ENCODE measurements around the gene TMEM60. TPM values are rescaled to one million over a fixed set of nuclear protein-coding genes. Genes with fewer than 3 reads are reported as not detected.
A peak's percentile ranks its signal among the peaks of the same experiment; 100 is the strongest.
"Not testable (repeated sequence)": the region's sequence is repeated elsewhere in the genome, so short reads cannot be mapped to it uniquely, and the experiment has no call there.

TMEM60 gene, protein sequence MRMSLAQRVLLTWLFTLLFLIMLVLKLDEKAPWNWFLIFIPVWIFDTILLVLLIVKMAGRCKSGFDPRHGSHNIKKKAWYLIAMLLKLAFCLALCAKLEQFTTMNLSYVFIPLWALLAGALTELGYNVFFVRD
- 13.4 TPM for total RNA-seq
- long read RNA-seq, transcript TMEM60-201 (2 exons, 1,023 nt), result major isoform, 10 of 11 reads
- long read RNA-seq, partial matches to known transcripts, result 0 of 11 reads
- long read RNA-seq, other reads (novel, unspliced or antisense), result 1 of 11 reads

GRCh38 chr7:77798394-77799077, at the start of gene TMEM60, which contains the start of gene PHTF2:
TMEM60 (minus strand) TSS chr7:77798434; CDS start chr7:77794373, 4,061 bp downstream.
PHTF2 (plus strand) TSS chr7:77798773.
- DNase-seq (ENCODE audit: low spot score), result peak; percentile 99

DNA sequence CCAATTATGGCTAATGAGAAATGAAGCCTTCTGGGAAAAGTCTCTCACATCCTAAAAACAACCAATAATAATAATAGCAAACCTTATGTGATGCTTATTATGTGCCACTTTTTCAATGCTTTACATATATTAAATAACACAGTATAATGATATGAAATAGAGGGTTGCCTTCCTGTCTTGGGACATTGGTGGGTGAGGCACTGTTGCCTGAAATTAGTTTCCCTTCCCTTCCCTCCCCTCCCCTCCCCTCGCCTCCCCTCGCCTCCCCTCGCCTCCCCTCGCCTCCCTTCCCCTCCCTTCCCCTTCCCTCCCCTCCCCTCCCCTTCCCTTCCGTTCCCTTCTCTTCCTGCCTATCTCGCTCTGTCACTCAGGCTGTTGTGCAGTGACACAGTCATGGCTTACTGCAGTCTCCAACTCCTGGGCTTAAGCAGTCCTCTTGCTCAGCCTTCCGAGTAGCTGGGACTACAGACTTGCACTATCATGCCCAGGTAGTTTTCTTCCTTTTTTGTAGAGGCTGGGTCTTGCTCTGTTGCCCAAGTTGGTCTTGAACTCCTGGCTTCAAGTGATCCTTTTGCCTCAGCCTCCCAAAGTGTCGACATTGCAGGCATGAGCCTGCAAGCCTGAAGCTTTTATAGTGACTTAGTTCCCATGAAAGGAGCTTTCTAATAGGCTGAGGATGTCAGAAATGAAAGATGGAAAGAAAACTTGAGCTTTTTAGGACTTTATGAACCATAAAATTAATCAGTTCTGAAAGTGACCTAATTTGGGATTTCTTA, 48.3 kb upstream of the TMEM60 start:
- DNase-seq (ENCODE audit: low spot score), result no peak

DNA sequence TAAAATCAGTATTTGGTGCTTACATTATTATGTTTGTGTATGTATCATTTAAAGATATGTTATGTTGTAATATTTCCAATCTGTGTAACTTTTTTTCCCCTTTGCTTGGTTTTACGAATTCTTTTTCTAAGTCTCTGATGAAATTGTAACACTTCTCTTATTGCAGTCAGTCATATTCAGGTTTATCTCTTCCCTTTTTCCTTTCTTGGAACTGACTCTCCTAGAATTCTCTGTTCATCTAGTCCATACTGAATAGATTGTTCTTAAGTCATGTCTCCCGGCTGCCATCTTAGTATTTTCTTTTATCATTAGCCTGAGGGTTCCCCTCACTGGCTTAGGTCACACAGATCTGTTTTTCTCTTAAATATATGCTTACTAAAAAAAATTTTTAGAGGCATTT, 45.0 kb upstream of the TMEM60 start:
- DNase-seq (ENCODE audit: low spot score), result no peak

DNA sequence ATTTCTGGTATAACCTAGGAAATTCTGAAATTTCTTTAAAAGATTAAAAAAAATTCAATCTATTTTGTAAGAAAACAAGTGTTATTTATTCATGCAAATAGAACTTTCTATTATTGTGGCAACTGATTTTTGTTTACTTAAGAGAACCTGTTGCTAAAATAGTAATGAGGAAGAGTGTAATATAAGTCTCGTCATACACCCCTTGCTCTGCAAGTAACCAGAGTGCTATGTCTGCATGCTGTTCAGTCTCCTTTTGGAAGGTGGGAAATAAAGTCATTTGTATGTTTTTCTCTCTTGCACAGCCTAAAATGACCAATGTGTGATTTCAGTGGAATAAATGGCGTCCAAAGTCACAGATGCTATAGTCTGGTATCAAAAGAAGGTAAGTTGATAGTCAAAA, 41.7 kb upstream of the TMEM60 start:
- no peak for DNase-seq (ENCODE audit: low spot score)

DNA sequence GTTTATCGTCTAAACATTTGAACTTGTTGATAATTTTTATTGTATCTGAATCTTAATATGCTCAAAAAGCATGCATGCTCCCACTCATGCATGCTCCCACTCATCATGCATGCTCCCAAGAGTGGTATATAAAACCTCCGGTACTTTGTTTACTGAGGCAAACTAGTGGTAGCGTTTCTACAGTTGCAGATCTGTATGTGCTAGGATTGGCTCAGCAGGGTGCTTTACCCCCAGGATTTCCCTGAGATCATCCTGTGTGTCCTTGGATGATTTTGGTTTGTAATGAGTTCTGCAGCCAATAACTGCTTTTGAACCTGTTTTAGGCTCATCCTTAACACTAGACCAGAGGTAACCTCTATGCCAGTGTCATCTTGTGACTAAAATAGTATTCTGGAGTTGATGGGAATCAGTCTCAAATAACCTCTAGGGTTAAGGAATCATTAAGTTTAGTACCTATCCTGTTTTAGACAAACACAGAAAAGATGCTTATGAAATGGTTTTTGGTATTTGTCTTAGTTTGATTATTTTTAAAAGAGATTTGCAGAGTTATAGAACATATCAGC, 40.8 kb upstream of the TMEM60 start:
- no peak for DNase-seq (ENCODE audit: low spot score)

DNA sequence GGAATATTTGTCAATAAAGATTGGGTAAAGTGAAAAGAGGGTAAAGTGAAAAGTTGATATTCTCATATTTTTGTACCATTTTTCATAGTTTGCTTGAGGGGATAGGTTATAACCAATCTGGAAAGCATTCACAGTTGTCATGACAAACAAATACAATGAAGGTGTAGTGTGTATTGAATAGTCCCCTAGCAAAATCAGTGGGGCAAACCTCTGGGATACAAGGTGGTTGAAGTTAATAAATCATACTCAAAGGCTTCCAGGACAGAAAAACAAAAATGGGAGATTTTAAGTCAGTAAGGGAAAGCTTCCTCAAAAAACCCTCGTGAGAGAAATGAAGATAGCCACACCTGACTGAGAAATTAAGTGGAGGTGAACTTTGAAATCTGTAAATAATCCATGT, 39.7 kb upstream of the TMEM60 start:
- no peak for DNase-seq (ENCODE audit: low spot score)

DNA sequence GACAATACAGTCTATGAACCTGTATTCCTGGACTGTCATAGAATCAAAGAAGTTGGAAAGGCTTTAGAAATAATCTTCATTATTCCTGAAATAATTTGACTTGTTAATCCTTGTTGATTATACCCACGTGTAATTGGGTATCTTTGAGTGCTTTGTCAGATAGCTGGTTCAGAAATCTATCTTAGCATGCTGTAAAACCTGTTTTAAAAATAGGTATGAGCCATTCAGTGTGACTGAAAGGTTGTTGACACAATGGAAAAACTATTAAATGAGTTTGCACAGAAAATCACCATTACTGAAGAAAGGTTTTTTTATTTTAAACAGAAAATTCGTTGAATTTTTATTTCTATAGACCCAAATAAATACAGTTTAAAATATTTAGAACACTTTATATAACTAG, 39.0 kb upstream of the TMEM60 start:
- DNase-seq (ENCODE audit: low spot score), result no peak

DNA sequence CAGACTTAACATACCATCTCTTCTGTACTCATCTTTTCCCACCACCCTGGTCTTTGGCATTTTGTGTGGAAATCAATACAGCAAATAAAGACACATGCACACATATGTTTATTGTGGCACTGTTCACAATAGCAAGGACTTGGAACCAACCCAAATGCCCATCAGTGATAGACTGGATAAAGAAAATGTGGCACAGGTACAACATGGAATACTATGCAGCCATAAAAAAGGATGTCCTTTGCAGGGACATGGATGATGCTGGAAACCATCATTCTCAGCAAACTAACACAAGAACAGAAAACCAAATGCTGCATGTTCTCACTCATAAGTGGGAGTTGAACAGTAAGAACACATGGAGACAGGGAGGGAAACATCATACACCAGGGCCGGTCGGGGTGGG, 38.2 kb upstream of the TMEM60 start:
- DNase-seq (ENCODE audit: low spot score), result not testable (repeated sequence)

GRCh38 chr7:77833136-77833535, 34.9 kb upstream of the TMEM60 start:
- DNase-seq (ENCODE audit: low spot score), result no peak

- no peak for DNase-seq (ENCODE audit: low spot score)
Measured at GRCh38 chr7:77831953-77832352, 33.7 kb upstream of the TMEM60 start.

DNA sequence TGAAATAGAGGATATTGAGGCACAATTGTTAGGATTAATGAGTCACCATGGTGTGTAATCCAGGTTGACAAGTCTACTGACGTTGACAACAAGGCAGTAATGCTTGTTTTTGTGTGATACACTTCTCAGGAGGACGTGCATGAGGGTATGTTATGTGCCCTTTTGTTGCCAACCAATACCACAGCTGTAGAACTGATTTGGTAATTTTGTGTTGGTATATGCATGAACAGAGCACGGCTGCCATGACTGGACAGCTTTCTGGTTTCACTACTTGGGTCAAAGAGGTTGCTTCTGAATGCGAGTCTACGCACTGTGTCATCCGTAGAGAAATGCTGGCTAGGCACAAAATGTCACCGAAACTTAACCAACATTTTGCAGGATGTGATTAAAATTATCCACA, 33.2 kb upstream of the TMEM60 start:
- DNase-seq (ENCODE audit: low spot score), result no peak

- DNase-seq (ENCODE audit: low spot score), result no peak
Measured at GRCh38 chr7:77830649-77831355, 32.6 kb upstream of the TMEM60 start.

DNA sequence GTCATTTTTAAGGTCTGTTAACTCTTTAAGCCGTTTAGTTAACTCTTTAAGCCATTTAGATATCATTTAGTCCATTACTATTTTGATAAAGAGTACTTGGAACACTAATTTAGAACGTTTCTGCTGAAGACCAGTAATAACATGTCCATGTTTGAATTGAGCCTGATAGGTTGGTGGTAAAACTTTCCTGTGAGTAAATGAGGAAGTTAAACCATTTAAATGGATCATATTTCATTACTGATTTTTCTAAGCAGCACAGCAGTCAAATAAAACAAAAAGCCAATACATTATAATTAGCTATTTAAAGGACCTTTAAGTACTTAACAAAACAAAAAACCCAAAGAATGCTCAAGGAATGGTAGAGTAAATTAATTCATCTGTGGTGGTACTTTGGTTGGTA, 29.8 kb upstream of the TMEM60 start:
- no peak for DNase-seq (ENCODE audit: low spot score)

DNA sequence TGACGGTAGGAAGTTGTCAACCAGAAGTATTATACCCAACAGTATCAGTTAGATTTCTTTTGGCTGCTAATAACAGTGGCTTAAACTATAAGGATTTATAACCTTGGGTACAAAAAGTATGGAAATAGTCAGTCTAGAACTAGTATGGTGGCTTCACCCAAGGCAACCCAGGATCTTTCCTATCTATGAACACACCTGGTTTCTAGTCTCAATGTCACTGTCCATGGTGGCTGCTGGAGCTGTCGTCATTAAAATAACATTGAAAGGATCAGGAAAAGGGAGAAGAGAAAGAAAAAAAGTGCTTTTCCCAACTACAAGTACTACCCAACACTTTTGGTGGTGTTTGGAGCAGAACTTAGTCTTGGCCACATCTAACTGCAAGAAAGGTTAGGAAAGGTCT, 28.1 kb upstream of the TMEM60 start:
- no peak for DNase-seq (ENCODE audit: low spot score)

GRCh38 chr7:77825131-77825530, 26.9 kb upstream of the TMEM60 start:
- DNase-seq (ENCODE audit: low spot score), result no peak

DNA sequence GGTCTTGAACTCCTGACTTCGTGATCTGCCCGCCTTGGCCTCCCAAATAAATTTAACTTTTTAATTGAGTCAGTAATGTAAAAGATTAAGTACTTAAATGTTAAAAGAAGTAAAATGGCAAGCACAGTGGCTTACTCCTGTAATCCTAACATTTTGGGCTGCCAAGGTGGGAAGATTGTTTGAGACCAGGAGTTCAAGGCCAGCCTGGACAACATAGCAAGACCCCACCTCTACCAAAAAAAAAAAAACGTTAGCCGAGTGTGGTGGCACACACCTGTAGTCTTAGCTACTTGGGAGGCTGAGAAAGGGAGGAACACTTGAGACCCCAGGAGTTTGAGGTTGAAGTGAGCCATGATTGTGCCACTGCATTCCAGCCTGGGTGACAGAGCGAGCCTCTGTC, 26.4 kb upstream of the TMEM60 start:
- no peak for DNase-seq (ENCODE audit: low spot score)

- no peak for DNase-seq (ENCODE audit: low spot score)
Measured at GRCh38 chr7:77823787-77824186, 25.6 kb upstream of the TMEM60 start.

DNA sequence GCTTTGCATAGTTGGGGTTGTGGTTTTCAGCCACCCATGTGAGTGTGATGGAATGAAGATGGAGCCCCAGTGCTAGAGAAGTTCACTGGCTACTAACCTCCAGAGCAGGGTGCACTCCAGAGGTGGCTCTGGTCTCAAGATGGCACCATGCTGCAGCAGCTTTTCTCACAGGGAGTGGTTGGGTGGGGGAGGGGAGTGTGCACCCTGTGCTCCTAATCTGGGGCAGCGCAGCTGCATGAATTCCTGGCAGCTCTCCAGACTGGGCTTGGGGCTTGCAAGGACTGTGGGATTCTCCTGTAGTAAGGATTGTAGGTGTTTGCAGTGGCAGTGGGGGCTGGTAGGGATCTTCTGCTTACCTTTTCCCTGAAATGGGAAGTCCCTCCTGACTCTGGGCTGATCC, 24.0 kb upstream of the TMEM60 start:
- DNase-seq (ENCODE audit: low spot score), result no peak

- DNase-seq (ENCODE audit: low spot score), result no peak
Measured at GRCh38 chr7:77820967-77821366, 22.7 kb upstream of the TMEM60 start.

DNA sequence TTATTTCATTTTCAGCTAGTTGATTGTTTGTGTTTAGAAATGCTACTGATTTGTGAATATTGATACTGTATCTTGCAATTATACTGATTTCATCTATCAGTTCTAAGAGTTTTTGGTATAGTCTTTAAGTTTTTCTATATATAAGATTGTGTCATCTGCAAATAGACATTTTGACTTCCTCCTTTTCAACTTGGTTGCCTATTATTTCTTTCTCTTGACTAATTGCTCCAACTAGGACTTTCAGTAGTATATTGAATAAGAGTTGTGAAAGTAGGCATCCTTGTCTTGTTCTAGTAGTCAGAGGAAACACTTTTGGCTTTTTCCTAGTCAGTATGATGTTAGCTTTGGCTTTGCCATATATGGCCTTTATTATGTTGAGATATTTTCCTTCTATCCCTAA, 20.8 kb upstream of the TMEM60 start:
- no peak for DNase-seq (ENCODE audit: low spot score)

- DNase-seq (ENCODE audit: low spot score), result no peak
Measured at GRCh38 chr7:77813180-77813579, 14.9 kb upstream of the TMEM60 start.

Measured in mesenteric fat pad (tissue), 1 donor.